Hematopoietic multipotent progenitor cell treated with erythropoietin and hydrocortisone succinate and interleukin-3 and kit ligand, for 6 days (in vitro differentiated cells): ENCODE results near the gene RBM24.
A peak's percentile ranks its signal among the peaks of the same experiment; 100 is the strongest.
"Not testable (repeated sequence)": the region's sequence is repeated elsewhere in the genome, so short reads cannot be mapped to it uniquely, and the experiment has no call there.

Experiments
- DNase-seq: peaks from one replicate; pipeline ENCODE4 v3.0.0-alpha.2; 2015

RBM24 gene

GRCh38 chr6:17292600-17293133, 11.5 kb downstream of the RBM24 start:
- DNase-seq: no peak

GRCh38 chr6:17293395-17293794, 12.2 kb downstream of the RBM24 start:
- no peak for DNase-seq

- no peak for DNase-seq
Measured at GRCh38 chr6:17297271-17298080, 16.3 kb downstream of the RBM24 start.

- DNase-seq: no peak
Measured at GRCh38 chr6:17298257-17298656, 17.1 kb downstream of the RBM24 start.

- DNase-seq: no peak
Measured at GRCh38 chr6:17299222-17299621, 18.1 kb downstream of the RBM24 start.

GRCh38 chr6:17299750-17300149, 18.6 kb downstream of the RBM24 start:
- no peak for DNase-seq

- DNase-seq: no peak
Measured at GRCh38 chr6:17300637-17301036, 19.5 kb downstream of the RBM24 start.

- no peak for DNase-seq
Measured at GRCh38 chr6:17303444-17303843, 22.3 kb downstream of the RBM24 start.

GRCh38 chr6:17305219-17306001, 24.2 kb downstream of the RBM24 start:
- peak; percentile 75 for DNase-seq

GRCh38 chr6:17311595-17312311, 30.6 kb downstream of the RBM24 start:
- no peak for DNase-seq

GRCh38 chr6:17313238-17313637, 32.1 kb downstream of the RBM24 start:
- not testable (repeated sequence) for DNase-seq

- DNase-seq: no peak
Measured at GRCh38 chr6:17313971-17314370, 32.8 kb downstream of the RBM24 start.

- no peak for DNase-seq
Measured at GRCh38 chr6:17315262-17315661, 34.1 kb downstream of the RBM24 start.

GRCh38 chr6:17318435-17319165, 37.4 kb downstream of the RBM24 start:
- no peak for DNase-seq

GRCh38 chr6:17320266-17320665, 39.1 kb downstream of the RBM24 start:
- DNase-seq: not testable (repeated sequence)

- no peak for DNase-seq
Measured at GRCh38 chr6:17331238-17331637, 50.1 kb downstream of the RBM24 start.

- no peak for DNase-seq
Measured at GRCh38 chr6:17334265-17334664, 53.1 kb downstream of the RBM24 start.

GRCh38 chr6:17336425-17336824, 55.3 kb downstream of the RBM24 start:
- no peak for DNase-seq

- DNase-seq: no peak
Measured at GRCh38 chr6:17339308-17339670, 58.1 kb downstream of the RBM24 start.

- no peak for DNase-seq
Measured at GRCh38 chr6:17341117-17341805, 60.1 kb downstream of the RBM24 start.

- DNase-seq: no peak
Measured at GRCh38 chr6:17341891-17342290, 60.7 kb downstream of the RBM24 start.

- no peak for DNase-seq
Measured at GRCh38 chr6:17343215-17343614, 62.1 kb downstream of the RBM24 start.
